ENCODE results near the gene EFNA5.

EFNA5 gene

GRCh38 chr5:107522456-107522855 is 148.3 kb downstream of the EFNA5 start:
- Histone ChIP-seq H3K4me1 (ENCODE audit: insufficient read depth, low read length) (peaks cover 6% of the 10 kb centered on the region), H3K27ac (ENCODE audit: low read length) (no peak overlapping the region), H4K20me1 (ENCODE audit: insufficient read depth, low read length) (no peaks in the 10 kb centered on the region)

GRCh38 chr5:107519900-107520354 is 150.8 kb downstream of the EFNA5 start:
- no peak for TF ChIP-seq CTCF (IDR thresholded peaks at IDR 0.05; ENCODE audit: borderline replicate concordance, extremely low read depth, low read length, poor library complexity, severe bottlenecking)
- no peak for TF ChIP-seq EZH2 (IDR thresholded peaks at IDR 0.05; ENCODE audit: borderline replicate concordance, low read depth, low read length, severe bottlenecking)
- DNase-seq: no peak
- Histone ChIP-seq H3K4me1 (ENCODE audit: insufficient read depth, low read length) (peaks cover 19% of the 10 kb centered on the region), H3K36me3 (ENCODE audit: insufficient read depth, low read length) (no peaks in the 10 kb centered on the region), H3K27ac (ENCODE audit: low read length) (no peak overlapping the region), H3K4me2 (ENCODE audit: insufficient read depth, low read length) (no peak overlapping the region), H3K4me3 (ENCODE audit: low read depth in 1 of 2, low read length in 2 of 2) (no peak overlapping the region), H3K79me2 (ENCODE audit: insufficient read depth, low read length) (no peaks in the 10 kb centered on the region), H2AFZ (ENCODE audit: low read depth, low read length) (no peak overlapping the region), H4K20me1 (ENCODE audit: insufficient read depth, low read length) (no peaks in the 10 kb centered on the region), H3K9me3 (ENCODE audit: insufficient read depth, low read length, severe bottlenecking) (no peaks in the 10 kb centered on the region), H3K9ac (ENCODE audit: low read depth, low read length) (no peak overlapping the region), H3K27me3 (ENCODE audit: insufficient read depth, low read length, poor library complexity) (no peaks in the 10 kb centered on the region)
- ATAC-seq (ENCODE audit: insufficient read depth, low read depth): peak; percentile 47; the same call in 2 of the 3 replicates

More at GRCh38 chr5:107522456-107522855, 148.3 kb downstream of the EFNA5 start:
- Histone ChIP-seq H3K9me3 (ENCODE audit: insufficient read depth, low read length, severe bottlenecking) (no peaks in the 10 kb centered on the region), H2AFZ (ENCODE audit: low read depth, low read length) (no peak overlapping the region), H3K79me2 (ENCODE audit: insufficient read depth, low read length) (no peaks in the 10 kb centered on the region), H3K36me3 (ENCODE audit: insufficient read depth, low read length) (no peaks in the 10 kb centered on the region), H3K9ac (ENCODE audit: low read depth, low read length) (no peak overlapping the region), H3K4me3 (ENCODE audit: low read depth in 1 of 2, low read length in 2 of 2) (no peak overlapping the region), H3K4me2 (ENCODE audit: insufficient read depth, low read length) (no peak overlapping the region), H3K27me3 (ENCODE audit: insufficient read depth, low read length, poor library complexity) (no peaks in the 10 kb centered on the region)
- TF ChIP-seq CTCF (IDR thresholded peaks at IDR 0.05; ENCODE audit: borderline replicate concordance, extremely low read depth, low read length, poor library complexity, severe bottlenecking) (no peak), EZH2 (IDR thresholded peaks at IDR 0.05; ENCODE audit: borderline replicate concordance, low read depth, low read length, severe bottlenecking) (no peak)
- DNase-seq (no peak), ATAC-seq (ENCODE audit: insufficient read depth, low read depth) (no peak)

- H3K27ac ChIP-seq (ENCODE audit: low read length): no peak overlapping the region
- ATAC-seq (ENCODE audit: insufficient read depth, low read depth) (peak; percentile 46; the same call in 1 of the 3 replicates), DNase-seq (no peak)
- H3K36me3 ChIP-seq (ENCODE audit: insufficient read depth, low read length): no peaks in the 10 kb centered on the region
- no peak overlapping the region for H2AFZ ChIP-seq (ENCODE audit: low read depth, low read length)
- H3K4me2 ChIP-seq (ENCODE audit: insufficient read depth, low read length): no peak overlapping the region
- H3K4me3 ChIP-seq (ENCODE audit: low read depth in 1 of 2, low read length in 2 of 2): no peak overlapping the region
- no peaks in the 10 kb centered on the region for H3K27me3 ChIP-seq (ENCODE audit: insufficient read depth, low read length, poor library complexity)
- H3K4me1 ChIP-seq (ENCODE audit: insufficient read depth, low read length): peaks cover 32% of the 10 kb centered on the region
- H4K20me1 ChIP-seq (ENCODE audit: insufficient read depth, low read length): no peaks in the 10 kb centered on the region
- H3K9me3 ChIP-seq (ENCODE audit: insufficient read depth, low read length, severe bottlenecking): no peaks in the 10 kb centered on the region
- H3K9ac ChIP-seq (ENCODE audit: low read depth, low read length): no peak overlapping the region
- no peaks in the 10 kb centered on the region for H3K79me2 ChIP-seq (ENCODE audit: insufficient read depth, low read length)
- TF ChIP-seq CTCF (IDR thresholded peaks at IDR 0.05; ENCODE audit: borderline replicate concordance, extremely low read depth, low read length, poor library complexity, severe bottlenecking) (no peak), EZH2 (IDR thresholded peaks at IDR 0.05; ENCODE audit: borderline replicate concordance, low read depth, low read length, severe bottlenecking) (no peak)
Observed at GRCh38 chr5:107518616-107519015, 152.1 kb downstream of the EFNA5 start.

- Histone ChIP-seq H3K36me3 (ENCODE audit: insufficient read depth, low read length) (no peaks in the 10 kb centered on the region), H3K27ac (ENCODE audit: low read length) (no peak overlapping the region), H3K9me3 (ENCODE audit: insufficient read depth, low read length, severe bottlenecking) (no peaks in the 10 kb centered on the region), H3K9ac (ENCODE audit: low read depth, low read length) (no peak overlapping the region), H4K20me1 (ENCODE audit: insufficient read depth, low read length) (no peaks in the 10 kb centered on the region), H3K4me3 (ENCODE audit: low read depth in 1 of 2, low read length in 2 of 2) (no peak overlapping the region), H3K4me1 (ENCODE audit: insufficient read depth, low read length) (peaks cover 37% of the 10 kb centered on the region), H3K4me2 (ENCODE audit: insufficient read depth, low read length) (no peak overlapping the region), H3K27me3 (ENCODE audit: insufficient read depth, low read length, poor library complexity) (no peaks in the 10 kb centered on the region), H2AFZ (ENCODE audit: low read depth, low read length) (no peak overlapping the region), H3K79me2 (ENCODE audit: insufficient read depth, low read length) (no peaks in the 10 kb centered on the region)
- no peak for ATAC-seq (ENCODE audit: insufficient read depth, low read depth)
- TF ChIP-seq CTCF (IDR thresholded peaks at IDR 0.05; ENCODE audit: borderline replicate concordance, extremely low read depth, low read length, poor library complexity, severe bottlenecking) (no peak), EZH2 (IDR thresholded peaks at IDR 0.05; ENCODE audit: borderline replicate concordance, low read depth, low read length, severe bottlenecking) (no peak)
- no peak for DNase-seq
Observed at GRCh38 chr5:107518190-107518589, 152.5 kb downstream of the EFNA5 start.

Measured in DND-41 (cell line).